ENCODE measurements around the gene LATS2.
"Not testable (repeated sequence)": the region's sequence is repeated elsewhere in the genome, so short reads cannot be mapped to it uniquely, and the experiment has no call there.

LATS2 gene

DNA sequence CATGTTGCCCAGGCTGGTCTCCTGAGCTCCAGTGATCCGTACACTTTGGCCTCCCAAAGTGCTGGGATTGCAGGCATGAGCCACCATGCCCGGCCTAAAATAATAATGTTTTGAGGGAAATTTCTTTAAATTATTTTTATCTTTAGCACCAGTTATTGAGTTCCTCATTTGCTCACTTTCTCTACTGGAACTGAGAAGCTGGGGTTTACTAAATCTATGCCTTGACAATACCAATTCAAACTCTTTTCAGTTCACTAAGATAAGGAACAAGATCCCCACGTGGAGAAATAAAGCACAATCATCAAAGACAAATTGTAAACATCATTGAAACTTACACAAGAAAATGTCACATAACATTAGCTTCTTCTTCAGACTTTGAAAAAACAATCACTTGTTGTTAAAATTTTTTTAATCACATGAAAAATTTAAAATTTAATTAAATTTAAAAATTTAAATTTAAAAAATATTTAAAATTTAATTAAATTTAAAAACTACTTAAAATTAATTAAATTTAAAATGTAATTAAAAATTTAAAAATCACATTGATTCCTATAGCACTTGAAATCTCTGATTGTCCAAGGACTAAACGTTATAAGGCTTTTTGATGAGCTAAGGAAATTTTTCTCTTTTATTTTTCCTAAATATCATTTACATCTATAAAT is 133.7 kb downstream of the LATS2 start:
- Histone ChIP-seq H3K4me3 (no peak overlapping the region), H3K27me3 (no peaks in the 10 kb centered on the region), H3K4me1 (no peaks in the 10 kb centered on the region), H3K9me3 (no peaks in the 10 kb centered on the region), H3K36me3 (no peaks in the 10 kb centered on the region), H3K27ac (no peak overlapping the region)
- intact Hi-C loops (cut with DNase I; ENCODE audit: low total_unique reads): loop anchor here (5.0 to 10.0 kb wide), 2 partner anchors 223 to 435 kb away; partner anchors contain the start of gene IL17D
- TF ChIP-seq, protein P1, sequence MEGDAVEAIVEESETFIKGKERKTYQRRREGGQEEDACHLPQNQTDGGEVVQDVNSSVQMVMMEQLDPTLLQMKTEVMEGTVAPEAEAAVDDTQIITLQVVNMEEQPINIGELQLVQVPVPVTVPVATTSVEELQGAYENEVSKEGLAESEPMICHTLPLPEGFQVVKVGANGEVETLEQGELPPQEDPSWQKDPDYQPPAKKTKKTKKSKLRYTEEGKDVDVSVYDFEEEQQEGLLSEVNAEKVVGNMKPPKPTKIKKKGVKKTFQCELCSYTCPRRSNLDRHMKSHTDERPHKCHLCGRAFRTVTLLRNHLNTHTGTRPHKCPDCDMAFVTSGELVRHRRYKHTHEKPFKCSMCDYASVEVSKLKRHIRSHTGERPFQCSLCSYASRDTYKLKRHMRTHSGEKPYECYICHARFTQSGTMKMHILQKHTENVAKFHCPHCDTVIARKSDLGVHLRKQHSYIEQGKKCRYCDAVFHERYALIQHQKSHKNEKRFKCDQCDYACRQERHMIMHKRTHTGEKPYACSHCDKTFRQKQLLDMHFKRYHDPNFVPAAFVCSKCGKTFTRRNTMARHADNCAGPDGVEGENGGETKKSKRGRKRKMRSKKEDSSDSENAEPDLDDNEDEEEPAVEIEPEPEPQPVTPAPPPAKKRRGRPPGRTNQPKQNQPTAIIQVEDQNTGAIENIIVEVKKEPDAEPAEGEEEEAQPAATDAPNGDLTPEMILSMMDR (IDR thresholded peaks at IDR 0.05): no peak
- no peak for DNase-seq

DNA sequence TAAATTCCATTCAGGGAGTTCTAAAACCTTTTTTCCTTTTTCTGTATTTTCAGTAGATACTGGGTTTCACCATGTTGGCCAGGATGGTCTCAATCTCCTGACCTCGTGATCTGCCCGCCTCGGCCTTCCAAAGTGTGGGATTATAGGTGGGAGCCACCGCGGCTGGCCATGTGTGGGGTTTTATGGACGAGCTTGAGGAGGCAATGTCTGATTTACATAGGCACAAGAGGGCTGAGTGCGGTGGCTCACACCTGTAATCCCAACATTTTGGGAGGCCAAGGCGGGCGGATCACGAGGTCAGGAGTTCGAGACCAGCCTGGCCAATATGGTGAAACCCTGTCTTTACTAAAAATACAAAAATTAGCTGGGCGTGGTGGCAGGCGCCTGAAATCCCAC is 136.0 kb downstream of the LATS2 start:
- not testable (repeated sequence) for H3K4me1 ChIP-seq, H3K27me3 ChIP-seq, H3K9me3 ChIP-seq, H3K36me3 ChIP-seq, H3K4me3 ChIP-seq, H3K27ac ChIP-seq
- peak in 1 of 2 donors; percentile 32 for DNase-seq
- intact Hi-C loops (cut with DNase I; ENCODE audit: low total_unique reads): loop anchor here (5.0 to 10.0 kb wide), 2 partner anchors 221 to 433 kb away; partner anchors contain the start of gene IL17D

DNA sequence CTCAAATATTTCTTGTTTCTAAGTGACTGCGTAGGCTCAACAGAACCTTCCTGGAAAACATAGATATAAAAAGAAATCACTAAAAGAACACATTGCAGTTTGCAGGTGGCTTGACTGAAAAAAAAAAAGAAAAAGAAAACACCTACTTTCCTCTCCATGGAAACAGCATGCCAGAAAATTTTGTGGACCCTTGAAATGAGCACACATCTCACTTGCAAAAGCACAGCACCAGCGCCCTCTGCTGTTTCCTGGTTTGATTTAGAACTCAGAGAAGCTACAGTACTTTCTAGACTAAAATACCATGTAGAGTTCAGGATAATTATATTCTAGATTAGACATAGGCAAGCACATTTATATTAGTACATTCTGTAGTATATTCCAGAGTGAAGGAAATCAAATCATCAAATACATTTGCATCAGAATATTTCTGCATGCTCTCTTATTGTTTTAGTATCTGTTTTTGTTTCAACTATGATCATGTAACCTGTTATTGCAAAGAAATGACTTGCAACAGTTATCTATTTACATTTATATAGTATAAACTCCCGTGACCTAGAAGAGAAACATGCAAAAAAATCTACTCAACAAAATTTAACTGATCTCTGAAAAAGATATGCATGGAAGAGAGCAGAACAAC is 136.5 kb downstream of the LATS2 start:
- Histone ChIP-seq H3K4me3 (no peak overlapping the region), H3K36me3 (no peaks in the 10 kb centered on the region)
- DNase-seq: peak; percentile 75 to 79

DNA sequence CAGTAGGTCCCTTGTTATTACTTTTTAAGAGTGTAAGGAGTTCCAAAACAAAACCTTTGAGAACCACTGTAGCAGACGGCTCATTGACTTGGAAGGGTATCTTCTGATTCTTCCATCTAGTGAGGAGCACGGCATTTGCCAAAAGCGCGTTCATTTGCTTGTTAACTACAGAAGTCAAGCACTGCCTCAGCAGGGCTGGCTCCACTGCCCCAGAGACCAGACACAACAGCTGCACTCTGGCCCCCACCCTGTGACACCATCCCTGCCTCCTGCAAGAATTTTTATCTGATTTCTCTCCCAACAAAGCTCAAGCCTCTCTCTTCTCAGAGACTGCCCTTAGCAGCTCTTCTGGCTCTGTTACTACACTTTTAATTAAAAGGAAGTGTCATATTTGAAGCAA is 138.1 kb downstream of the LATS2 start:
- TF ChIP-seq, protein P1 (IDR thresholded peaks at IDR 0.05): no peak

More for the DNA sequence above, 136.5 kb downstream of the LATS2 start:
- Histone ChIP-seq H3K9me3 (no peaks in the 10 kb centered on the region), H3K27me3 (no peaks in the 10 kb centered on the region), H3K4me1 (no peaks in the 10 kb centered on the region), H3K27ac (no peak overlapping the region)
- intact Hi-C loops (cut with DNase I; ENCODE audit: low total_unique reads): loop anchor here (5.0 to 10.0 kb wide), 2 partner anchors 220 to 433 kb away; partner anchors contain the start of gene IL17D
- TF ChIP-seq, protein P1 (IDR thresholded peaks at IDR 0.05): peak; percentile 59 to 66

More for the DNA sequence above, 138.1 kb downstream of the LATS2 start:
- Histone ChIP-seq H3K36me3 (no peaks in the 10 kb centered on the region), H3K27me3 (no peaks in the 10 kb centered on the region), H3K27ac (no peak overlapping the region), H3K9me3 (no peaks in the 10 kb centered on the region), H3K4me1 (no peaks in the 10 kb centered on the region), H3K4me3 (no peak overlapping the region)
- peak in 1 of 2 donors; percentile 15 for DNase-seq
- intact Hi-C loops (cut with DNase I; ENCODE audit: low total_unique reads): loop anchor here (10.0 kb wide), 1 partner anchor 218 kb away; the partner anchor contains the start of gene IL17D
